Stimulated activated CD4-positive, alpha-beta T cell treated with anti-CD3 and anti-CD28 coated beads, Interleukin-15, amount 100 ng/mL, for 24 hours (primary cell): ENCODE measurements around the gene HOGA1.

Experiments used
- DNase-seq: peaks from one replicate; pipeline ENCODE4 v3.0.0-alpha.2; 2020

HOGA1 gene

DNA sequence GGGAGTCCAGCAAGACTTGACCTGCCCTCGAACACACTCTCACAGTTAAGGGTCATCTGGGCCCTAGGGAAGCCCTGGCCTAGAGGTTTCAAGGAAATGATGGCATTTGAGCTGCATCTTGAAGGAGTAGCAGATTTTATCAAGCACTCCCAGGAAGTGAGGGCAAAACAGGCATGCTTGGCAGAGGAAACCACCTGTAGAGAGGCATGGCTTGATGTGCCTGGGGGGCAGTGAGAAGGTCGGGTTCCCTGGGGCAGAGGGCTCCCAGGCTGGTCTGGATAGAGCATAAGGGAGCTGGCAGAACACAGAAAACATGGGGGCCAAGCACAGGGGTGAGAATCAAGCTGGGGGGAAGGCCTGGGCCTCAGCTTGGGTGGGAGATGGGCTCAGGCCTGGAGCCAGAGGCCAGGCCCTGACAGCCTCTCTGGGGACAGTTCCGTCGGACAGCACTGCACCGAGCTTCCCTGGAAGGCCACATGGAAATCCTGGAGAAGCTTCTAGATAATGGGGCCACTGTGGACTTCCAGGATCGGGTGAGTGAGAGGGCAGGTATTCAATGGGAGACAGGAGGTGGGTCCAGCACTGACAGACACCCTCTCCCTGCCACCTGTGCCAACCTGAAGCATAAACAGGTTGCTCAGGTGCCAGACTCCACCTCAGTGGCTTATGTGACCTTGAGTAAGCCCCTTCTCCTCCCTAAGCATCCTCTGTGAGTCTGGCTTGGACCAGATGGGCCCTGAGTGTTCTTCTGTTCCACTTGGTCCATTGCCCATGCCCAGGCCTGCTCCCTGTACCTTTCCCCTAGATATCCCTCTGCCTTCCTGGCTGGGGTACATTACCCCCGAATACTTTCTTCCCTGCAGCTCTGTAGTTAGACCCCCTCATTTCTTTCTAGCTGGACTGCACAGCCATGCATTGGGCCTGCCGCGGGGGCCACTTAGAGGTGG, 3.5 kb upstream of the HOGA1 start:
- DNase-seq = no peak

GRCh38 chr10:97582169-97582568, 2.0 kb upstream of the HOGA1 start:
- DNase-seq = no peak

DNA sequence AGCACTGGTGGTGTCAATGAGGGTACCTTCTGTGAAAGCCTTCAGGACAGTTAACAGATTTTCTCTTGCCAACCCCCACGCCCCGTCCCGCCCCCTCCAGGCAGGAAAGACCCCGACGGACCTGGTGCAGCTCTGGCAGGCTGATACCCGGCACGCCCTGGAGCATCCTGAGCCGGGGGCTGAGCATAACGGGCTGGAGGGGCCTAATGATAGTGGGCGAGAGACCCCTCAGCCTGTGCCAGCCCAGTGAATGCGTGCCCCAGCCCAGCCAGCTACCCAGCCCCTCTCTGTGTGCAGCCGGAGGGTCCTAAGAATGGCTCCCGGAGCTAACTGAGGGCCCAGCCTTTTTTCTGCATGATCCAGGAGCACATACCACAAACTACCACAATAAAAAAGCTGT, 713 bp upstream of the HOGA1 start:
- DNase-seq = no peak

- DNase-seq = no peak
Measured at GRCh38 chr10:97584798-97585438, 729 bp downstream of the HOGA1 start.

DNA sequence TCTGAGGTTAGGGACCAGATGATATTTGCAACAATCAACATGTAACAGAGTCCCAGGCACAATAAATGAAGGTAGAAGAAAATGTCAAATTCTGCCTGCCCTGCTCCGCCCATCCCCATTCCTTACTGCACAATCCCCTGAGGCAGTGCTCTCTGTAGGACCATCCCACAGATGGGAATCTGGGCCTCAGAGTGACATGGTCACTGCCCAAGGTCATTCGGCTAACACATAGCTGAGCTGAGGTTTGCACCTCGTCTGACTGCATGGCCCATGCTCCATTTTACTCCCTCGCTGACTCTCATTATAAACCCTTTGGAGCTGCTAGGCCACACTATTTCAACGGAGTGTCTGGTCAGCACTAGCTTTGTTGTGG, 1.2 kb downstream of the HOGA1 start:
- no peak for DNase-seq

GRCh38 chr10:97587183-97587582, 3.0 kb downstream of the HOGA1 start:
- DNase-seq = no peak

DNA sequence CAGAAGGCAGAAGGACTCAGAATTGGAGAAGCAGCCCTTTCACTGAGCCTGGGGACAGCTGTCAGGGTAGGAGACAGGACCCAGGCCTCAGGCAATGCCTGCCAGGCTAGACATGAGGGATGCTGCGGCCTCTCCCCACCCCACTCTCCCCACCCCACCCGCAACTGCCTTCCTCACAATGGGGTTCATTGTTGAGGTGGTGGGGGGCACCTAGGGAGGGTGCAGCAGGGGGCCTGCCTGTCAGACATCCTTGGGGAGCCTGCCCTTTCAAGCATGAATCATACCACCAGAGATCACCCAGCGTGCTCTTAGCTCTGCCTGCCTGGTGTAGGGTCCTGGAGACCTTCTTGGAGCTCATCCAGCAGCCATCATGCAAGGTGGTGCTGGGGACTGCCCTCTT, 5.3 kb downstream of the HOGA1 start, which contains the start of gene C10orf62:
Gene C10orf62, plus strand, starts transcription at position 243 of the 400 bp plus-strand sequence. CDS start 177 bp downstream, outside the sequence.
- DNase-seq = no peak

DNA sequence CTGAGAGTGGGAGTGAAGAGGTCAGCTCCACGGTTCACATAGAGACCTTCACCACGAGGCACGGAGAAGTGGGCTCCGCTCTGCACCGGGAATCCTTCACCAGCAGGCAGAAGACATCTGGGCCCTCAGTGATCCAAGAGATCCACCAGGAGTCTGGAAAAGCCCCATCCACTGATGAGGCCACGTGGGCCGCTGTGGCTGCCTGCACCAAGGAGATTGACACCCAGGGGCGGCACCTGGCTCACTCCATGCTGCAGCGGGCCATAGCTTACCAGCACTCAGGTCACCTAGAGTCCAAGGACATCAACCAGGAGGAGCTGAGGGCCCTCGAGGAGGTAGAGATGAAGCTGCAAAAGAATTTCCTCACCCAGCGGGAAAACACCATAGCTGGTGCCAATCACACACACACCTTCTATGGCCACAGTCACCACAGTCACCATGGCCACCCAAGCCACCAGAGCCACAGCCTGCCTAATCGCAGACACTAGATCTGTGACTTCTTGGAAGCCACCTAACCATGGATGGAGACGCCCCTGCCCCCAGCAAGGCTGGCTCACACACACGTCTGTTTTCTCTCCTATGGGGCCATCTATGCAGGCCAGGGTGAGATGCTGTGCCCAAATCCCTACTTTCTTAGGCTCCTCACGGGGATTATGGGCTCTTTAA, 6.0 kb downstream of the HOGA1 start:
- no peak for DNase-seq

- no peak for DNase-seq
Measured at GRCh38 chr10:97590748-97591495, 6.7 kb downstream of the HOGA1 start.

DNA sequence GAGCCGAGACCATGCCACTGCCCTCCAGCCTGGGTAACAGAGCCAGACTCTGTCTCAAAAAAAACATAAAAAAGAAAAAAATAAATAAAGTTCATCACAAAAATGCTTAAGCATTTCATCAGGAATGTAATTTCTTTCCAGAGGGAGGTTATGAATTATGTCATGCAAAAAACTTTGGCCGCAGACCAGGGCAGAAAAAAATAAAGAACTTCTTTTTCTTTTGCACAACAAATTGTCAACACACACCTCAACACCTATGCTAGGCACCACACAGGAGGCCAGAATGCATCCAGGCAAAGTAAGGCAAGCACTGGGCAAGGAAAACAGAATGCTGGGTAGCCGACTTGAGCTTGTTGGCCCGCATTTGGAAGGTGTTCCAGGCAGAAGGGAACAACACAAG, 9.2 kb downstream of the HOGA1 start:
- DNase-seq = no peak

- DNase-seq = no peak
Measured at GRCh38 chr10:97596101-97597082, 12.2 kb downstream of the HOGA1 start.

DNA sequence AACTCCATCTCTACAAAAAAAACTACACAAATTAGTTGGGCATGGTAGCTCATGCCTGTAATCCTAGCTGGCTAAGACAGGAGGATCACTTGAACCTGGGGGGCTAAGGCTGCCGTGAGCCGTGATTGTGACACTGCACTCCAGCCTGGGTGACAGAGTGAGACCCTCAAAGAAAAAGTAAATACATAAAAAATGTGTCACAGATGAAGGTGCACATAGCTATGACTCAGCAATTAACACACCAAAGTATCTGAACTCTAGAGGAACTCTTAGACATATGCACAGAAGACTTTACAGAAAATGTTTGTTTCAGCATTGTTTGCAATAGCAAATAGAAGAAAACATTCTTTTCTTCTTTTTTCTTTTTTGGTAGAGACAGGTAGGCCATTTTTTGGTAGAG, 13.6 kb downstream of the HOGA1 start:
- DNase-seq = no peak

DNA sequence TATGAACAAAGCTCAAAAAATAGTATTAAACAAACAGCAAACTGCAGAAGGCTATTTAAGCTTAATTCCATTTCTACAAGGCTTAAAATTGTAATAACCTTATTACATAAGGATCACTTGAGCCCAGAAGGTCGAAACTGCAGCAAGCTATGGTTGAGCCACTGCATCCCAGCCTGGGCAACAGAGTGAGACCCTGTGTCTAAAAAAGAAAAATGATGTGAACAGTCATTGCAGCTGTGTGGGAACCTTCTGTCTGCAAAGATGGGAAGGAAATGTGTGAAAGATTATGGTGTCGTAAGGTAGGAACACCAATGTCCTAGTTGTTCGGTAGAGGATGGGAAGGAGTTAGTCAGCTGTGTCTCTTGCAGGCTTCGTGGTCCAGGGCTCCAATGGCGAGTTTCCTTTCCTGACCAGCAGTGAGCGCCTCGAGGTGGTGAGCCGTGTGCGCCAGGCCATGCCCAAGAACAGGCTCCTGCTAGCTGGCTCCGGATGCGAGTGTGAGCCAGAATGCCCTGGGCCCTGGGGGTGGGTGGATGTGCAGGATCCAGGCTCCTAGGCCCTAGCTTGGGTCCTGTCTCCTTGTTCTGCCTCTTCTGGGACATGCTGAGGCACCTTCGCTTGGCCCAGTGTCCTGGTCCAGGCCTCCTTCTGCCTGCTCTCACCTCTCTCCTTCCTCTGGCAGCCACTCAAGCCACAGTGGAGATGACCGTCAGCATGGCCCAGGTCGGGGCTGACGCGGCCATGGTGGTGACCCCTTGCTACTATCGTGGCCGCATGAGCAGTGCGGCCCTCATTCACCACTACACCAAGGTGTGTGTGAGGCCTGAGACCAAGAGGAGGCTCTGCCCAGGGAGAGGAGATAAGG, 14.4 kb downstream of the HOGA1 start:
- no peak for DNase-seq

DNA sequence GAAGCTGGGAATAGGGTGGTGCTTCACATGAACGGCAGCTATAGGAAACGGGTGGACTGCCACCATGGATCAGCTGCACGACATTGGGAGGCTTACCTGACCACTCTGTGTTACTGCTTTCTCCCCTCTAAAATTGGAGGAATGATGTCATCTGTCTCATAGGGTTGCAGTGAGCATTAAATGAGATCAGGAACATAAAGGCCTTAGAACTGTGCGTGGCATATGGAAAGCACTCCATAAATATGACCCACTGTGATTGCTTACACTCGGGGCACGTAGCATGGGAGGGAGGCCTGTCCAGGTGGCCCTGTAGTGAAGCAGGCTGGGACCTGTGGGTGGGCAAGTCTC, 15.1 kb downstream of the HOGA1 start:
- DNase-seq = no peak

DNA sequence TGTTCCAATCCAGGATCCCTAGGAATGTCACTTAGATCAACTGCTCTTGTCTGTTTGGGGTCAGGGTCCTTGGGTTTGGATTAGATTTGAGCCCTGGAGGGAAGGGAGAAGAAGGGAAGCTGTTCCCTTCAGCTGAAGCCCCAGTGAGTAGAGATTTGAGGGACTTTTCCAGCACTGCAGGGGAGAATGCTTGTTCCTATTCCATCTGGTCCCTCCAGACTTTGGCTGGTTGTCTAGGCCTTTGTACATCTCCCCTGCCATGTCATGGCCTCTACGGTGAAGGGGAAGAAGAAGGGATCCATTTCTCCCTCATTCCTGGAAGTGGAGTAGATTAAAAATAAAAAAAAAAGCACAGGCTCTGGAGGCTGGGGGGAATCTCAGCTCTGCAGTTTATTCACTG, 16.4 kb downstream of the HOGA1 start:
- no peak for DNase-seq

GRCh38 chr10:97601268-97602215, 17.4 kb downstream of the HOGA1 start:
- DNase-seq = no peak

- DNase-seq = no peak
Measured at GRCh38 chr10:97607095-97607636, 23.0 kb downstream of the HOGA1 start.

- no peak for DNase-seq
Measured at GRCh38 chr10:97608991-97609561, 24.9 kb downstream of the HOGA1 start.

- DNase-seq = no peak
Measured at GRCh38 chr10:97611473-97611872, 27.3 kb downstream of the HOGA1 start.
